ENCODE data around the gene CDC42EP1.
A peak's percentile ranks its signal among the peaks of the same experiment; 100 is the strongest.
"Not testable (repeated sequence)": the region's sequence is repeated elsewhere in the genome, so short reads cannot be mapped to it uniquely, and the experiment has no call there.

CDC42EP1 gene, protein sequence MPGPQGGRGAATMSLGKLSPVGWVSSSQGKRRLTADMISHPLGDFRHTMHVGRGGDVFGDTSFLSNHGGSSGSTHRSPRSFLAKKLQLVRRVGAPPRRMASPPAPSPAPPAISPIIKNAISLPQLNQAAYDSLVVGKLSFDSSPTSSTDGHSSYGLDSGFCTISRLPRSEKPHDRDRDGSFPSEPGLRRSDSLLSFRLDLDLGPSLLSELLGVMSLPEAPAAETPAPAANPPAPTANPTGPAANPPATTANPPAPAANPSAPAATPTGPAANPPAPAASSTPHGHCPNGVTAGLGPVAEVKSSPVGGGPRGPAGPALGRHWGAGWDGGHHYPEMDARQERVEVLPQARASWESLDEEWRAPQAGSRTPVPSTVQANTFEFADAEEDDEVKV

DNA sequence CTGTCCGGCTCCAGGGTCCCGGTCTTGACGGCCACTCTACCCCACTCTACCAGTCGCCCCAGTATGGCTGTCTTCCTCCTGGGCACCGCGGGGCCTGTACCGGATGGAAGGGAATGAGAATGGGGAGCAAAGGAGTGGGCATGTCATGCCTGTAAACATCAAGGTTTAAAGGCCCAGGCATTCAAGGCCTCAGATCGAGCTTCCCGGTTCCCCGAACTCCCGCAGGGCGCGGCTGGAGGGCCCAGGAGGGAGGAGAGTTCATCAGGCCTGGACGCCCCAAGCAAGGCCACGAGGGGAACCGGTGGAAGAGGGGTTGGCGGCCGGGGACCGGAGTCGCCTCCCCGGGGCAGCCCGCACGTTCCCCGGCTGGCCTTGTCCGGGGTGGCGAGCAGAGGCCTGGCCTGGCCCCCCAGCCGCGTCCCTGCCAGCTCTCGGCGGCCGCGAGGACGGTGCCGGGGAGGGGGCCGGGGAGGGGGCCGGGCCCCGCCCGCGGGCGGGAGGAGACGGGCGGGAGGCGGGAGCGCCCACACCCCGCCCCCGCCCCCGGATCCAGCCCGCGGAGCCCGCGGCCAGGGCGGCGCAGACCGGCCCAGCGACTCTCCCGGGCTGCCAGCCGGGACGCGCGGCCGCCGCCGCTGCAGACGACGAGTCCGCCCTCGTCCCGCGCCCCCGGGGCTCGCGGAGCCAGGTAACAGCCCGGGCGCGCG, at the start of gene CDC42EP1:
CDC42EP1 (plus strand) TSS at position 580 of the 707 bp plus-strand sequence. CDS start 5,870 bp downstream, outside the sequence.
- DNase-seq: no peak

DNA sequence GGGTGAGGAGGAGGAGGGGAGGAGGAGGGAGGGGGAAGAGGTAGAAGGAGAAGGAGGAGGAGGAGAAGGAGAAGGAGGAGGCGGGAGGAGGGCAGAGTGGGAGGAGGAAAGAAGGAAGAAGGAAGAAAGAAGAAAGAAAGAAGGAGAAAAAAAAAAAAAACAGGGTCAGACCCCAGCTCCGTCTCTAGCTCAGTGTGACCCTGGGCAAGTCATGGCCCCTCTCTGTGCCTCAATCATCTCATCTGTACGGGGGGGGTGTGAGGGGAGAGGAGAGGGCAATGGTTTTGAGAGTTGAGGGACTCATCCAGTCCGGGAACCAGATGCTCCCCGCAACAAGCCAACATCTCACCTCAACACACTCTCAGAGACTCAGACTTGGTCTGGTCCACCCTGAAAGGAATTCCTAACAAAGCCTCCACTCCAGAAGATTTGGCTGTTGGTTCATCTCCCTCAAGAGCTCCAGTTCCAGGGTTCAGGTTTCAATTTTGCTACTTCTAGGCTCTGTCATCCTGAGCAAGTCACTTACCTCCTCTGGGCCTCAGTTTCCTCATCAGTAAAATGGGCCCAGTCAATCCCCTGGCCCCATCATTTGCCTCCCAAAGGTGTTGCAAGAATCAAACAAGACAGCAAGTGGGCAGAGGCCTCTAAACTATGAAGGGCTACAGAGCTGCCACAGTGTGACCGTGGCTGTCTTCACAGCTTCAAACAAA, 48.7 kb upstream of the CDC42EP1 start:
- no peak for DNase-seq

DNA sequence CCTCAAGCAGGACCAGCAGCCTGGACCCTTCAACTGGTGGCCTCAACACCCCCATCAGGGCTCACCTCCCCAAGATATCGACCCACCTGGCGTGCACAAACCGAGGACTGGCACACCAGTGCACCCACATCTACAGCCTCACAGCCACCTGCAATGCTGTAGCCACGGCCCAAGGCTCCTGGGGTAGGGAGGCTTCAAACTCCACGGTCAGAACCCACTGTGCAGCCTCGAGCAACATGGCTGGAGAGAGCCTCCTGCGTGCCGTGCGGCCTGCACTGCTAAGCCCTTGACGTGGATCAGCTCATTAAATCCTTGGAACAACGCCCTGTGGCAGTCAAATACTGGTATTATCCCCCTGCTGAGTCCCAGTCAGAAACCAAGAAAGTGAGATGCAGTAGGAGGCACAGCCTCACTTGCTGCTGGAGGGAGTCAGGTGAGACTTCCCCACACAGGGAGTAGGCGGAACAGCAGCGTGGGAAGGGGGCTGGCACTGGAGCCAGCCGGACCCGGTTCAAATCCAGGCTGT, 45.7 kb upstream of the CDC42EP1 start:
- DNase-seq: no peak

DNA sequence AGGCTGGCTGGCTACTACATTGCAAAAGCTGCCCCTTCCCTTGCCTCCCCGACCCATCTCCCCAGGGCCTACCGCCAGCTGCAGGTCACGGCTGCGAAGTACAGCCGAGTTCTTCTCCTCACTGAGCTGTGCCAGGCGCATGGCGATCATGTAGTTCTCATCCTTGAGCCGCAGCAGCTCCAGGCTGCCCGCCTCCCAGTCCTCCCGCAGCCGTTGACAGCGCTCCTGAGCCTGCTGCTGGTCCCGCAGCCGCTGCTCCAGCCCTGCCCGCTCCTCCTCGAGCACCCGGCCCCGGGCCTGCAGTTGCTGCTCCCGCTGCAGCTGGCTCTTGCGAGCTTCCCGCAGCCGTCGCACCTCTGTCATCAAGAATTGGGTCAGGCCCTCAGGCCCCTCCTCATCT, 44.4 kb upstream of the CDC42EP1 start:
- no peak for DNase-seq

DNA sequence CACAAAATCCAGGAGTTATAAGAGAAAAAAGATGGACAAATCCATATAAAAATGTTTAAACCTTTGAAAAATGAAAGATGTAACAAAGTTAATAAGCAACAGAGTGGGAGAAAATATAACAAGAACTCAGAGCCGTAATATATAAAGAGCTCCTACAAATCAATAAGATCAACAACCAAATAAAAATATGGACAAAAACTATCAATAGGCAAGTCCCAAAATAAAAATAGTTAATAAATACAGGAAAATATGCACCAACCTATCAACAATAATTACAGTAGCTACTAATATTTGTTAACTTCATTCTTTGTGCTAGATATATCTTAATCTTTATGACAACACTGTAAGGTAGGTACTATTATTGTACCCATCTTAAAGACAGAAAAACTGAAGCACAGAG, 43.8 kb upstream of the CDC42EP1 start:
- no peak for DNase-seq

DNA sequence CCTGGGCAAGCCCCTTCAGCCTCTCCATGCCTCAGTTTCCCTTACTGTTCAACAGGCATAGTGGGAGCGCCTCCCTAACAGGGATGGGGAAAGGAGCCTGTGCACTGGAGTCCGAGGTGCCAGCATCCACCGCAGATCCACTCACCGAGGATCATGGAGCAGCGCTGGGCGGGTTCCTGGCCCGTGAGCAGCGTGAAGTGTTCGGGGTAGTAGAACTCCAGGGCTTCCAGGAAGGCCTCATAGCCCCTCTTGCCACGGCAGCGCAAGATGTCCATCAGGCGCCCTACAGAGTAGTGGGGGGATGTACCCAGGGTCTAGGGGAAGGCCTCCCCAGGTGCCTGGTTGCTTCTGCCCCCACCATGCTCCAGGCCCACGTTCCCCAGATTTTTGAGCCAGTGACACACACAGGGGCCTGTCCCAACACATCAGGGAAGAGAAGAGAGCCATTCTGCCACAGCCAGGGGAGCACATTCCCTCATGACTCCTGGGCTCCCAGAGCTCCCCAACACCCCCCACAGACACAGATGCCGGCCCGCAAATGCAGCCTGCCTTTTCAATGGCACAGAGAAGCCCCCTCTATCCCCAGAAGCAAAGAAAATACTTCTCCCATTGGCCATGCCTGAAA, 42.3 kb upstream of the CDC42EP1 start:
- no peak for DNase-seq

DNA sequence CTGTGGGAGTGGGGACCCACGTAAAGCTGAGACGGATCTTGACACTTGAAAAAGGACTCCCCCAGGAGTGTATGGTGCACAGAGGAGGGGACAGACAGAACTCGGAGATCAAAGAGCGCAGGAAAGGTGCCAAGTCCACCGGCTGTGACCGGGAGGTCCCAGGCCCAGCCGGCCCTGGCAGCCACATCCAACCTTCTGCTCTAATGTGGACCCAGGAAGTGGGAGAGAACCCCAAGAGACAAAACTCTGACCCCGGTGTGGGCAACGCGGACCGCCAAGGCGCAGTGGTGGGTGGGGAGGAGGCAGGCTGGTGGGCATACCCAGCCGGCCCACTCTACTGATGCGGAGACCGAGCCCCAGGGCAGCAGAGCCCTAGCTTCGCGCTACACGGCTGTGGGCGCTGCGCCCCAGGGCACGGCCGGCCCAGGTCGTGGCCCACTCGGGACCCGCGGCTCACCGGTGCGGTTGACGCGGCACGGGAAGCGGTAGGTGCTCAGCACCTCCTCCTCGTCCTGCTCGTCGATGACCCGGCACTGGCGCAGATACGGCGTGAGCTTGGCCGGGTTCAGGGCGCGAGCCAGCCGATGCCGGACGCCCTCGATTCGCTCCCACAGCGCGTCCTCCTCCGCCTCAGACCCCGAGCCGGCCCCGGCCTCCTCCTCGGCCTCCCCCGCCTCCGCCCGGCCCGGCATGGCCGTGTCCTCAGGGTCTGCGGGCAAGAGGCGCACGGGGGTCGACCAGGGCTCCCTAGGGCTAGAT, 41.6 kb upstream of the CDC42EP1 start:
- DNase-seq: no peak

DNA sequence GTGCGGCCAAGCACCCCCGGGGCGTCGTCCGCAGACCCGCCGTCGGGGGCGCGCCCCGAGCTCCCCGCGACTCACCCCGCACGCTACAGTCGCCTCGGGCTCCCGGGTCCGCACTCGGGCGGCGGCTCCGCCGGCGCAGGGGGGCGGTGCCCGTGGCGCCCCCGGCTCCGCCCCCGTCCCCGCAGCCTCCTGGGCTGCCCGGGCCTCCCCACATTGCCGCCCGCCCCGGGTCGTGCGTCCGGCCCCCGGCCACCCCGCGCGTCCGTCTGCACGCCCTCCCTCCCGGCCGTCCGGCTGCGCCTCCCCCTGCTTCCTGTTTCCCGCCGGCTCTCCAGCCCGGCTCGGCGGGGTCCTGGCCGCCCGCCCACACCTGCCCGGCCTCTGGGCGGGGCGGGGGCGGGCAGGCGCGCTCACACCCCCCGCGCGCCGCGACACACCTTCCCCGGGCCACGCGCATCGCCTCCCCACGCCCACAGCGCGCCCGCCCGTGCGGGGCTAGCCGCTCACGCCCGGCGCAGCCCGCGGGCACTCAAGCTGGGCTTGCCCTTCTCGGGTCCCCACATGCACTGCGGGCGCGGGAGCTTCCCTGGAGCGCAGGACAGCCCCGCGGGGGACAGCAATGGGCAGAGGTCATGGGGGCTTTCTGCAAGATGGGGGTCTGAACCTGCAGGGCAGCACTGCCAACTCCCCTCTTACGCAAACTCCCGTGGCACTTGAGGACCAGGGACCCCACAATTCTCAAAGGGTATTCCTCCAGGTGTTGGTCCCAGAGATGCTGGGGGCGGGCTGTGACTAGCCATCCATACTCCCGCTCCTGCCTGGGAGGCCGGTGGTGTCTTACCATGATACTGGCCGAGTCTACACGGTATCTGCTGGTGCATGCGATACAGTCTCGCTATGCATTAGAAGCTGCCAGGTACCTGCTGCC, 40.7 kb upstream of the CDC42EP1 start, which contains the start of gene CARD10:
CARD10 (minus strand) TSS at position 148 of the 928 bp plus-strand sequence. CDS start 215 bp downstream, outside the sequence.
- no peak for DNase-seq

DNA sequence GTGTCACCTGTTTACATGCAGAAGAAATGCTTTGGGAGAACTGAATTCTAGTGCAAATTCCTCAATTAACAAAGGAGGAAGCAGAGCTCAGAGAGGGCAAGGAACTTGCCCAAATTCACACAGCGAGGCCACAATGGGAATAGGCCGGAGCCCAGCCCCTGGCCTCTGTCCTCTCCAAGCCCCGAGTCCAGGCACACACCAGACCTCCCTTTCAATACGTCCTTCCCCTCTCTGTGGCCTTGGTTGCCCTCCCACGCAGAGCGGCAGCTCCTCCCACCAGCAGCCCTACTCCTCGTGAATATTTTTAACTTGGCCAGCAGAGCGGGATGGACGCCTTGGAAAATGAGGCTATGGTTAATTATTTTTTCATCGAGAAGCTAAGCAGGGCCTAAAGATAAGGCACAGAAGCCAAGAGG, 39.5 kb upstream of the CDC42EP1 start:
- DNase-seq: no peak

DNA sequence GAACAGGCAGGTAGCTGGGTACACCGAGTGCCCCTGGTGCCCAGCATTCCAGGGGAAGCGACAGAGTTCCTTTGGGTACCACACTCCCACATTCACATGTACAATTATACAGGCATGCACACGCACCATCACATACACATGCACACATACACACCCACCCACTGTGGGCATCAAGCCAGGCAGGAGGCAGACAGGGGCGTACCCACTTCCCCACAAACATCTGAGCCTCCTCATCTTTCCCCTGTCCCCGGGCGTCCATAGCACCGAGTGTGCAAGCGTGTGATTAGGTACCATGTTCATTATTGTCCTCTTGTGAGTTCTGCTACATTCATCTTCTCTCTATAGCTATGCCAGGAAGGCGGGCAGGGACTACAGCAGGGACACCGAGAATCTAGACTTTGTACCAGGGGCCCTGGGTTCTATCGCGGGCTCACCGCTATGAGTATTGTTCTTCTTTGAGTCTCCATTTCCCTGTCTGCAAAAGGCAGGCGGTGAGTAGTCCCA, 39.0 kb upstream of the CDC42EP1 start:
- no peak for DNase-seq

DNA sequence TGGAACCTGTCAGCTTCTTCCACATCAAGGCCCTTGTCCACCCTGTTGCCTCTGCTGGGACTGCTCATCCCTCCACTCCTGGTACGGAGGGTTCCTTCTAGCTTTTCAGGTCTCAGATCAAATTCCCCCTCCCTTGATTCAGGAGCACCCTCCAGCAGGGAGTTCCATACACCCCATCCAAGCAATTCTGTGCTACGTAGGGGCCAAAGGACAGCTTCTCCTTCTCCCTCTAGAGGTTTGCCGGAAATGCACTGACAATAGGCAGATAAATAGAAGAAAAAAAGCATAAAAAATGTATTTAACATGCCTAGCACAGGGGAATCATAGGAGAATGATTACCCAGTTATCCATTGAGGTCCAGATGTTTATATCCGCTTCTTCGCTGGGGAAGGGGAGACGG, 37.8 kb upstream of the CDC42EP1 start:
- DNase-seq: no peak

DNA sequence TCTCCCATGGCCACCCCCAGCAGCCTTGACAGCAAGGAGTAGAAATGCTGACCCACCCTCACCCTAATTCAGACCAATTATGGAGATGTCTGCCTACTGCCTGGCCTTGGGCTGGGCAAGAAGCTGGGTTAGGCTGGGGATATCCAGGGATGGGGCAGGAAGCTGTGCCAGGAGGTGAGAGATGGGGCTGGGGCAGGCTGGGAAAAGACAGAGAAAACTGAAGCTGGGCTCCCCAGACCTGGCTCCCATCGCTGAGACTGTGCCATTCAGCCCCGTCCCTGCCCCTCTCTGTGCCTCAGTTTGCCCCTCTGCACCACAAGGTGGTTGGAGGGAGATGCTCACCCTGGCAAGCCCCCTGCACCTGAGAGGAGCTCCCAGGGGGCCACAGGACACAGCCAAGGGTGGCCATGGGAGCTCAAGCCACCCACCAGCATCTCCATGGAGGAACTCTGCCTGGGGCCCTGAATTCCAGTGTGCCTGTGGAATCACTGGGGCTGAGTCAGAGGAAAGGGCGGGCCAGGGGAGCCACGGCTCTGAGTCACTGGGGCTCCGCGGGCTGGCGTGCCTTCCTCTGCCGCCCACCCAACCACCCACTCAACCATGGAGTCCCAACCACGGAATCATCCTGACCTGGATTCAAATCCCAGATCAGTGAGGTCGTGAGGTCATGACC, 35.1 kb upstream of the CDC42EP1 start:
- no peak for DNase-seq

DNA sequence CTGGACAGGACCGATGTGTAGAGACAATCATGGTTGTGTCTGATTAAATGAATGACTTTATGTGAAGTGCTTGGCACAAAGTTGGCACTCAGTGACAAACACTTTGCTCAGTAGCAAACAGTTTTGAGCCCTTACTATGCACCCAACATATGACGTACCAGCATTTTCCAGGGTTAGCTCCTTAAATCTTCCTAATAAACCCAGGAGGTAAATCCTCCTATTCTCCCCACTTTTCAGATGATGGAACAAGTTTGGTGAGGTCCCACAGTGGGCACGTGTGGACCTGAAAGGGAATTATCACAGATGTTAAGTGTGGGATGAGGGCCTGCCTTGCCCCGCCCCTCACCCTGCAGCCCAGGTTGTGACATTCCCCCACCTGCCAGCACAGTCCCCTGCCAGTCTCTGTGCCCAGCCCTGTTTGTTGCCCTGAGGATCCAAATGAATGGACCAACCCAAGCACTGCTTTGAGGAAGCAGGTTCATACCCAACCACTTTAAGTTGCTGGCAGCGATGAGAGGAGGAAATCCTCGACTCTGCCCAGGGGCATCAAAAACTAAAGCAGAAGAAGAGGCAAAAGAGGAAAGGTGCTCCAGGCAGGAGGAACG, 34.4 kb upstream of the CDC42EP1 start:
- DNase-seq: no peak

DNA sequence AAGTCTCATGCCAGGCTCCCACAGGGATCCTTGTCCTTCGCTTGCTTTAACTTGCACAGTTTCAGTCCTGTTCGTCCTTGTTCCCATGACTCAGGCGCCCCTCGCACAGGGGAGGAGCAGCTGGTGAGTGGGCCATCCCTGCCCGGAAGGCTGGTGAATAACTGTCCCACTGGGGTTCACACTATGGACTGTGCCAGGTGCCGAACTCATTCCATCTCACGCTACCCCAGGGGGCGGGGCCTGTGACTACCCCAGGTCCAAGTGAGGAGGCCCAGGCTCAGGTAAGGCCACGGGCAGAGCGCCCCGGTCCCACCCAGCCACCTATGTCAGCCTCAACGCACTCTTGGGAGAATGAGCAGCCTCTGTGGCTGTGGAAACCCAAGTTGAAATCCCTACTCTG, 33.9 kb upstream of the CDC42EP1 start:
- no peak for DNase-seq

DNA sequence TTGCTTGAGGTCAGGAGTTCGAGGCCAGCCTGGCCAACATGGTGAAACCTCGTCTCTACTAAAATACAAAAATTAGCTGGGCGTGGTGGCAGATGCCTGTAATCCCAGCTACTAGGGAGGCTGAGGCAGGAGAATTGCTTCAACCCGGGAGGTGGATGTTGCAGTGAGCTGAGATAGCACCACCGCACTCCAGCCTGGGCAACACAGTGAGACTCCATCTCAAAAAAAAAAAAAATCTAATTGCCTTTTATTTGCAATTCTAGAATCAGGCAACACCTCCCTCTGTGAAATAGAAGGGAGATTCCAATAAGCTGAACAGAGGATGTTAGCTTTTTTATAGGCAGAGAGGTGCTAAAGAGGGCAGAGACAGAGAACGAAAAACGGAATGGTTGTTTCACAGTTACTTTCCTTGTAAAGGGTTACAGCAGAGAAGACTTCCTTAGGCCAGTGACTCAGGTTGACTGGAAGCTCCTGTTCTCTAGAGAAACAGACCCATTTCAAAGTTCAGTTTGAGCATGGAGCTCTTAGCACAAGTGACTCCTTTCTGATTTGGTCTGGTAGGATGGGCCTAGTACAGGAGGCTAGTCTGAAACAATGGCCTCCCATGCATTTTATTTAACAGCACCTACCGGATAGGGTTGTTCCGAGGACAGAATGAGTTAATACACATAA, 33.1 kb upstream of the CDC42EP1 start:
- not testable (repeated sequence) for DNase-seq

DNA sequence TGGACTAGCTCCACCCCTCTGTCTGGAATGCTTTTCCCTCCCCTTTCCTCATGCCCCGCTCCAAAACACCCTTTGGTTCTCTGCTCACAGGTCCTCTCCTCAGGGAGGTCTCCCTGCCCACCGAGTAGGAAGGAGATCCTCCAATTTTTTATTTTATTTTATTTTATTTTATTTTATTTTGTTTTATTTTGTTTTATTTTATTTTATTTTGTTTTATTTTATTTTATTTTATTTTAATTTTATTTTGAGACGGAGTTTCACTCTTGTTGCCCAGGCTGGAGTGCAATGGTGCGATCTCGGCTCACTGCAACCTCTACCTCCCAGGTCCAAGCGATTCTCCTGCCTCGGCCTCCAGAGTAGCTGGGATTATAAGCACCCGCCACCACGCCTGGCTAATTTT, 32.3 kb upstream of the CDC42EP1 start:
- DNase-seq: not testable (repeated sequence)

DNA sequence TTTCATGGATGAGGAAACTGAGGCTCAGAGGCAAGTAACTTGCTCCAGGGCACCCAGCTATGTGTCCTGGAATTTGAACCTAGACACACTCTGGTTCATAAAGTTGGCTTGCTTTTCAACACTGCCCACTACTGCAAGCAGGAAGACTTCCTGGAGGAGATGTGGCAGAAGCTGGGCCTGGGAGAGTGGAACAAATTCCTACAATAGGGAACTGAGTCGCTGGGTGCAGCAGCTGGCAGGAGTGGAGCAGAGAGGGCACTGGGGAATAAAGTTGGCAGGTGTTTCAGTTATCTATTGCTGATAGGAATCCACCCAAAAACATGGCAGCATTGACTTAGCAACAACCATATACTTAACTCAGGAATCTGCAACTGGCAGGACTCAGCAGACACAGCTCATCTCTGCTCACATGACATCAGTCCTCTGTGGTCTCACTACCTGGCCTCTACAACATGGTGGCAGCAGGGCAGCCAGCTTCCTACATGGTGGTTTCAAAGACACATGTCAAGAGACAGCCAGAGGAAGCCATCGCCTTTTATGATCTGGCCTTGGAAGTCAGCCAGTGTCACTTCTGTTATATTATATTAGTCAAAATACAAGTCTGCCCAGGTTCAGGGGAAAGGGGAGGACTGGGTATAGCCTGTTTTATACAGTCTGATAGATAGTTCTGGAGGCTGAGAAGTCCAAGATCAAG, 30.5 kb upstream of the CDC42EP1 start:
- DNase-seq: peak; percentile 80

DNA sequence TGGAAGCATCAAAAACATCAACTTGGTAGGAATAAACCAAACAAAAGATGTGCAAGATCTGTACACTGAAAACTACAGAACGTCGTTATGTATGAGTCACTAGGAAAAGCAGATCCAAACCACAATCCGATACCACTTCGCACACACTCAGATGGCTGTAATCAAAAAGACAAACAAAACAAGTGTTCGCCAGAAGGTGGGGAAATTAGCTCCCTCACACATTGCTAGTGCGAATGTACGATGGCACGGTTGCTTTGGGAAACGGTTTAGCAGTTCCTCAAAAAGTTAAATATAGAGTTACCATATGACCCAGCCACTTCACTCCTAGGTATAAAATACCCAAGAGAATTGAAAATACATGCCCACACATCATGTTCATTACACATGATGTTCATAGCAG, 26.3 kb upstream of the CDC42EP1 start:
- peak; percentile 93 for DNase-seq

All from NCI-H1694 treated with DMSO at 0.1 percent for 48 hours (cell line).